H9 (cell line): ENCODE data around the gene GRID1. TPM values are rescaled to one million over a fixed set of nuclear protein-coding genes. Genes with fewer than 3 reads are reported as not detected.

Experiments used
- DNase-seq: peaks from one replicate; pipeline ENCODE4 v3.0.0-alpha.2; 2017
- H2AFZ ChIP-seq: one replicate; pipeline ENCODE4 v1.6.1; 2013; ENCODE audit warnings: mild to moderate bottlenecking, low read length, control low read depth, moderate library complexity
- H2AK5ac ChIP-seq: 2 replicates; pipeline ENCODE4 v1.6.1; 2013; ENCODE audit warnings: low read length, control low read depth, mixed read lengths; ENCODE audit not compliant: insufficient read length
- H2BK120ac ChIP-seq: one replicate; pipeline ENCODE4 v1.6.1; 2013; ENCODE audit warnings: low read depth, mild to moderate bottlenecking, low read length, control low read depth, inconsistent platforms; ENCODE audit not compliant: poor library complexity, severe bottlenecking
- H2BK12ac ChIP-seq: 2 replicates; pipeline ENCODE4 v1.6.1; 2013; ENCODE audit warnings: low read length, control low read depth, mixed read lengths, low read depth; ENCODE audit not compliant: insufficient read length
- H2BK15ac ChIP-seq: 2 replicates; pipeline ENCODE4 v1.6.1; 2013; ENCODE audit warnings: low read depth, low read length, control low read depth
- H2BK20ac ChIP-seq: one replicate; pipeline ENCODE4 v1.6.1; 2013; ENCODE audit warnings: low read depth, mild to moderate bottlenecking, low read length, control low read depth, inconsistent platforms; ENCODE audit not compliant: poor library complexity, severe bottlenecking
- H2BK5ac ChIP-seq: 2 replicates; pipeline ENCODE4 v1.6.1; 2013; ENCODE audit warnings: low read length, control low read depth, mixed read lengths; ENCODE audit not compliant: insufficient read length
- H3K14ac ChIP-seq: 2 replicates; pipeline ENCODE4 v1.6.1; 2013; ENCODE audit warnings: low read length, control low read depth; ENCODE audit not compliant: insufficient read depth
- H3K18ac ChIP-seq: 2 replicates; pipeline ENCODE4 v1.6.1; 2013; ENCODE audit warnings: low read depth, mild to moderate bottlenecking, mixed read lengths, low read length, control low read depth; ENCODE audit not compliant: insufficient read length
- H3K23ac ChIP-seq: 2 replicates; pipeline ENCODE4 v1.6.1; 2013; ENCODE audit warnings: low read length, control low read depth, mixed read lengths, low read depth; ENCODE audit not compliant: insufficient read length
- H3K23me2 ChIP-seq: 2 replicates; pipeline ENCODE4 v1.6.1; 2013; ENCODE audit warnings: low read depth, mild to moderate bottlenecking, mixed read lengths, low read length, control low read depth; ENCODE audit not compliant: insufficient read length, poor library complexity, severe bottlenecking
- H3K27ac ChIP-seq: 2 replicates; pipeline ENCODE4 v1.5.1; 2013; ENCODE audit warnings: low read length, control low read depth, mixed read lengths, low read depth; ENCODE audit not compliant: insufficient read length
- H3K27me3 ChIP-seq: 2 replicates; pipeline ENCODE4 v1.6.1; 2013; ENCODE audit warnings: low read length, control low read depth, inconsistent platforms; ENCODE audit not compliant: insufficient read depth
- H3K4ac ChIP-seq: 2 replicates; pipeline ENCODE4 v1.6.1; 2013; ENCODE audit warnings: low read depth, mild to moderate bottlenecking, control low read depth, inconsistent platforms, low read length, moderate library complexity
- H3K4me1 ChIP-seq: 2 replicates; pipeline ENCODE4 v1.6.1; 2013; ENCODE audit warnings: low read length, control low read depth, inconsistent platforms; ENCODE audit not compliant: insufficient read depth
- H3K4me2 ChIP-seq: 2 replicates; pipeline ENCODE4 v1.6.1; 2013; ENCODE audit warnings: low read length, control low read depth, mixed read lengths; ENCODE audit not compliant: insufficient read length, insufficient read depth
- H3K56ac ChIP-seq: 2 replicates; pipeline ENCODE4 v1.6.1; 2013; ENCODE audit warnings: low read depth, mild to moderate bottlenecking, mixed read lengths, low read length, control low read depth; ENCODE audit not compliant: insufficient read length
- H3K79me1 ChIP-seq: 2 replicates; pipeline ENCODE4 v1.6.1; 2013; ENCODE audit warnings: low read depth, mild to moderate bottlenecking, moderate library complexity, low read length, control low read depth, inconsistent platforms; ENCODE audit not compliant: insufficient read depth, poor library complexity, severe bottlenecking
- H3K79me2 ChIP-seq: 2 replicates; pipeline ENCODE4 v1.6.1; 2013; ENCODE audit warnings: low read length, control low read depth, inconsistent platforms; ENCODE audit not compliant: insufficient read depth
- H3K9ac ChIP-seq: 2 replicates; pipeline ENCODE4 v1.6.1; 2013; ENCODE audit warnings: low read length, control low read depth, mixed read lengths; ENCODE audit not compliant: insufficient read length; ENCODE audit errors: extremely low read depth
- H3K9me3 ChIP-seq: one replicate; pipeline ENCODE4 v1.6.1; 2013; ENCODE audit warnings: low read depth, low read length, inconsistent platforms; ENCODE audit not compliant: control insufficient read depth
- H3T11ph ChIP-seq: one replicate; pipeline ENCODE4 v1.6.1; 2013; ENCODE audit warnings: mild to moderate bottlenecking, low read length, control low read depth, inconsistent platforms
- H4K20me1 ChIP-seq: one replicate; pipeline ENCODE4 v1.6.1; 2013; ENCODE audit not compliant: control insufficient read depth, insufficient read length, insufficient read depth
- H4K5ac ChIP-seq: 2 replicates; pipeline ENCODE4 v1.6.1; 2013; ENCODE audit warnings: low read depth, mild to moderate bottlenecking, mixed read lengths, low read length, control low read depth; ENCODE audit not compliant: insufficient read length
- H4K8ac ChIP-seq: replicated peaks from 2 replicates; pipeline ENCODE4 v1.6.1; 2013; ENCODE audit warnings: low read length, control low read depth, mixed read lengths, low read depth; ENCODE audit not compliant: insufficient read length
- H4K91ac ChIP-seq: 2 replicates; pipeline ENCODE4 v1.6.1; 2013; ENCODE audit warnings: low read depth, mild to moderate bottlenecking, moderate library complexity, mixed read lengths, low read length, control low read depth; ENCODE audit not compliant: insufficient read length
- H3K27ac Mint-ChIP-seq, 3 experiments: 2 replicates in 2 of 3; 3 replicates in 1 of 3; pipeline ENCODE4 v1.8.0; 2020 to 2021; ENCODE audit warnings: mixed read lengths in 3 of 3, mild to moderate bottlenecking in 1 of 3, moderate library complexity in 1 of 3
- H3K27me3 Mint-ChIP-seq: 2 replicates; pipeline ENCODE4 v1.8.0; 2021; ENCODE audit warnings: low read depth, mild to moderate bottlenecking, moderate library complexity, mixed read lengths
- H3K36me3 Mint-ChIP-seq, 3 experiments: 2 replicates in 2 of 3; 3 replicates in 1 of 3; pipeline ENCODE4 v1.8.0; 2020 to 2021; ENCODE audit warnings: low read depth in 3 of 3, mixed read lengths in 3 of 3; ENCODE audit not compliant: insufficient read depth in 1 of 3
- H3K4me1 Mint-ChIP-seq, 2 experiments: 2 replicates each; pipeline ENCODE4 v1.8.0; 2020; ENCODE audit warnings: mixed read lengths in 2 of 2
- H3K4me3 Mint-ChIP-seq, 2 experiments: 2 replicates in 1 of 2; 3 replicates in 1 of 2; pipeline ENCODE4 v1.8.0; 2020 to 2021; ENCODE audit warnings: mild to moderate bottlenecking in 2 of 2, mixed read lengths in 2 of 2, moderate library complexity in 1 of 2
- H3K9me3 Mint-ChIP-seq, 2 experiments: 2 replicates in 1 of 2; 3 replicates in 1 of 2; pipeline ENCODE4 v1.8.0; 2020; ENCODE audit warnings: mild to moderate bottlenecking in 2 of 2, mixed read lengths in 2 of 2, moderate library complexity in 1 of 2
- WGBS: extraction: QIAGEN DNeasy Blood & Tissue Kit; methylation state at CpG from one replicate; pipeline ENCODE4 v1.1.7; 2013; ENCODE audit warnings: missing lambda C conversion rate, low lambda C conversion rate, mixed read lengths; ENCODE audit not compliant: insufficient read length; ENCODE audit errors: extremely low coverage; 5-methylcytosine and 5-hydroxymethylcytosine counted together
- total RNA-seq: library from RNA; stranded (reverse); gene quantifications from 2 replicates; pipeline ENCODE4 v1.2.1, GENCODE V29; 2021
- TF ChIP-seq, protein P1 (sequence below): fragments of 200-600 bp; sonication (generic); conservative IDR thresholded peaks from 3 replicates; pipeline ENCODE4 v1.8.0; 2021; ENCODE audit warnings: antibody characterized with exemption, mild to moderate bottlenecking

Gene GRID1
- total RNA-seq, 1 experiment from 2014 or later: 0.35 TPM

DNA sequence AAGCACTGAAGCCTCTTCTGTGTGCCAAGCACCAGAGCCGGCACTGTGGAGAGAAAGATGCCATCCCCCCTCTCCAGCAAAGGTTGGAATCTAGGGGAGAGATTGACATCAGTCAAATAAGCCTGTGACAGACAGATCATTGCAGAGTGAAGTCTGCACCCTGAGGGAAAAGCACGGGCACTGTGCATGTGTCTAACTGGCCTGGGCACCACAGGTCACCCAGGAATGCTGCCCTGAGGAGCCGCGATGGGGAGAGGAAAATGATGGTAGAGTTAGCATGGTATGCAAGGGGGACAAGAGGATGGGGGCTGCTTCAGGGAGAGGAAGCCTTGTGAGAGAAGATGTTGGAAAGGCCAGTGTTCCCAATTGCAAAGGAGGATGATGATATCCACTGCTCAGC lies 261.0 kb downstream of the GRID1 start:
- no peak overlapping the region for H3K4me3 Mint-ChIP-seq
- no peaks in the 10 kb centered on the region for H4K20me1 ChIP-seq
- no peaks in the 10 kb centered on the region for H3K27me3 ChIP-seq
- no peak overlapping the region for H3K18ac ChIP-seq
- H3K9me3 ChIP-seq: no peaks in the 10 kb centered on the region
- no peak overlapping the region for H4K91ac ChIP-seq
- H2BK15ac ChIP-seq: no peak overlapping the region
- no peak overlapping the region for H3K9ac ChIP-seq
- H3T11ph ChIP-seq: no peak overlapping the region
- H3K27me3 Mint-ChIP-seq: no peaks in the 10 kb centered on the region
- H3K36me3 Mint-ChIP-seq: no peaks in the 10 kb centered on the region
- H3K23me2 ChIP-seq: no peaks in the 10 kb centered on the region
- H3K4me1 Mint-ChIP-seq: no peaks in the 10 kb centered on the region
- H2BK5ac ChIP-seq: no peak overlapping the region
- H4K8ac ChIP-seq: no peak overlapping the region
- no peaks in the 10 kb centered on the region for H3K4me1 ChIP-seq
- H3K23ac ChIP-seq: no peak overlapping the region
- no peak overlapping the region for H3K14ac ChIP-seq
- no peak overlapping the region for H3K4me2 ChIP-seq
- no peaks in the 10 kb centered on the region for H3K79me1 ChIP-seq
- TF ChIP-seq, protein P1, sequence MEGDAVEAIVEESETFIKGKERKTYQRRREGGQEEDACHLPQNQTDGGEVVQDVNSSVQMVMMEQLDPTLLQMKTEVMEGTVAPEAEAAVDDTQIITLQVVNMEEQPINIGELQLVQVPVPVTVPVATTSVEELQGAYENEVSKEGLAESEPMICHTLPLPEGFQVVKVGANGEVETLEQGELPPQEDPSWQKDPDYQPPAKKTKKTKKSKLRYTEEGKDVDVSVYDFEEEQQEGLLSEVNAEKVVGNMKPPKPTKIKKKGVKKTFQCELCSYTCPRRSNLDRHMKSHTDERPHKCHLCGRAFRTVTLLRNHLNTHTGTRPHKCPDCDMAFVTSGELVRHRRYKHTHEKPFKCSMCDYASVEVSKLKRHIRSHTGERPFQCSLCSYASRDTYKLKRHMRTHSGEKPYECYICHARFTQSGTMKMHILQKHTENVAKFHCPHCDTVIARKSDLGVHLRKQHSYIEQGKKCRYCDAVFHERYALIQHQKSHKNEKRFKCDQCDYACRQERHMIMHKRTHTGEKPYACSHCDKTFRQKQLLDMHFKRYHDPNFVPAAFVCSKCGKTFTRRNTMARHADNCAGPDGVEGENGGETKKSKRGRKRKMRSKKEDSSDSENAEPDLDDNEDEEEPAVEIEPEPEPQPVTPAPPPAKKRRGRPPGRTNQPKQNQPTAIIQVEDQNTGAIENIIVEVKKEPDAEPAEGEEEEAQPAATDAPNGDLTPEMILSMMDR: no peak
- H2BK20ac ChIP-seq: no peak overlapping the region
- H3K27ac Mint-ChIP-seq: no peak overlapping the region
- H3K79me2 ChIP-seq: no peaks in the 10 kb centered on the region
- no peaks in the 10 kb centered on the region; a peak in 1 of 5 replicates for H3K9me3 Mint-ChIP-seq
- H2AFZ ChIP-seq: no peak overlapping the region
- no peak overlapping the region for H3K27ac ChIP-seq
- no peak overlapping the region for H2BK120ac ChIP-seq
- DNase-seq: no peak
- H3K4ac ChIP-seq: no peak overlapping the region
- no peak overlapping the region for H4K5ac ChIP-seq
- H2AK5ac ChIP-seq: no peak overlapping the region
- H3K56ac ChIP-seq: no peak overlapping the region
- no peak overlapping the region for H2BK12ac ChIP-seq
- no CpG with 5 or more reads among the region's 4 CpGs for WGBS
